Stromal cell of bone marrow (primary cell): ENCODE measurements around the gene RHBDD1.

Experiments used
- DNase-seq: peaks from one replicate; pipeline ENCODE4 v3.0.0-alpha.2; 2012; ENCODE audit warnings: low read depth

RHBDD1 gene

DNA sequence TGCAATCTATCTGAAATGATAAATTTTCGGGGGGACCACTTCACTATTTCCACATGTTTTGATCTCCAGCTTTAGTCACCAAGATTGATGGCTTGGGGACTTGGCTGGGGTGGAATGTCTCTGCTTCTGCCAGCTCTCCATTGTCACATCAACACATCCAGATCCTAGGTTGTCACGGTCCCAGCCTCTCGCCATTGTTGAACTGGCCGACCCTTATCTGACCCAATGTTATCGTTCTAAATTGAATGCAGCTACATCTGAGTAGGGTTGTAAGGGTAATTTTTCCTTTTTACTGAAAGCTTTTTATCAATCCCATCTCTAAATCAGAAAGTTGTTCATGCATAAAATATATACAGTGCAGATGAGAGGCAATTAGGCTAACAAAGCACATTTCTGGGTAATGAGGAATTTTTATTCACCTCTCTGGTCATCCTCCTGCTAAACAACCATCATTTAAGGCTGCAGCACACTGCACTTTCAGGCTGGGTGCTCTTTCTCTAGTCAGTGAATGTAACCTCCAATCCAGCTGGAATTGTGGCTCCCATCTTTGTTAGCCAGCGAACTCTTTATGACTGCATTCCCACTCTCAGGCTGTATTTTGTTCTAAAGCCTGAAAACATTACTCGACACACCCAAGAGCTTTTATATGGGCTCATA, 200.0 kb downstream of the RHBDD1 start:
- no peak for DNase-seq

DNA sequence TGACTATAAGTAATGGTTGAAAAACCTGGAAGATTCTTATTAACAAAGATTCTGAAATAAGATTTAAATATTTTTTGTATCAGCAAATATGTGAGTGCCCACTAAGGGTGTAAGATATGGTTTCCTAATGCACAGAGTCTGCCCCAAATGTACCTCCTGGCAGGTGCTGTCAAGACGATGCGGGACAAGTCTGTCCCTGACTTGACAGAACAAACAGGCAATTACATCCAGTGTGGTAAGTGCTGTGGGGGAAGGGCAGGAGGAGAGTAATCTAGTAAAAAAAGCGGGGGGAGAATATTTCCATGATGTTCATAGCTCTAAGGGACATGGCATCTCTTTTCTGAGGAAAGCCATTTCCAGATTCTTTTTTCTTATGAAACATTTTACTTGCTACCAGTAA, 200.7 kb downstream of the RHBDD1 start:
- DNase-seq: no peak

DNA sequence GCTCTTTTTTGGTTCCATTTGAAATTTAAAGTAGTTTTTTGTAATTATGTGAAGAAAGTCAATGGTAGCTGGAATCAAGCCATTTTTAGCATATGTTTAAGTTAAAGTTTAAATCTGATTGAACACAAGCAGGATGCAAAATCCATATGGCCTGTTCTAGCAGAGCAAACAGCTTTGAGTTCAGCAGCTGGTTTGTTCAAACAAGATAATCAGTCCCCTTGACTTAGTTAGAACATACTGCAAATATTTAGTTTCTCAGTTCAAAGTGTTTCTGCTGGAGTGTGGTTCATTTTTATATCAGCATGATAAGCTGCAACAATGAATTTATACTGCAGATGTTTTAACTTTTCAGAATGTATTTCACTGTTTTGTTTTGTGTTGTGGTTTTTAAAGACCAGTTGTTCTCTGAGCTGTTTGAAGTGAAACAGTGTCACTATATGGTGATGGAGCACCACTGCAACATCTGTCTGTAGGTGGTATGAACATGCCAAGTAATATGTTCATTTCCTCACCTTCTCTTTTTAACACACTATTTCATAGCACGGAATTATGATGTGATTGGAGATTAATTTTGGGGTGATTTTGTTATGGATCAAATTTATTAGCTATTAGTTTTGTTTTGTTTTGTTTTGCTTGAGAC, 202.8 kb downstream of the RHBDD1 start:
- no peak for DNase-seq

DNA sequence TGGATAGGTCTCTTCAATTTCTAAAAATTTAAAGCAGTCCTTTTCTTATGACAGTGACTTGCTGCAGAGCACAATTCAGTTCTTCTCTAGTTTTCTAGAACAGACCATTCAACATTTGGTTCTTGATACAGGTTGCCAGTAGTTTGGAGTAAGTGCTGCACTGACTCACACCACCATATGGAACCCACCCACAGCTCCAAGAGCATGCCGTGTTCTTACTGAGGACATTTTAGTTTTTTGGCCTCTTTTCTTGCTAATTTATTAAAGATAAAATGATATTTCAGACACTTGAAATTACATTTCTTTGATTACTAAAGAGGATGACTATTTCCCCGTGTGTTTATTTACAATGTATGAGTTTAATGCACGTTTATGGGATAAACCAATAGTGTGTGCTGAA, 208.1 kb downstream of the RHBDD1 start:
- no peak for DNase-seq
